ENCODE measurements around the gene SPP1. TPM values are rescaled to one million over a fixed set of nuclear protein-coding genes. Genes with fewer than 3 reads are reported as not detected.
"Not testable (repeated sequence)": the region's sequence is repeated elsewhere in the genome, so short reads cannot be mapped to it uniquely, and the experiment has no call there.

Gene SPP1
- total RNA-seq, result 100 to 1,000 TPM; 179 to 553 TPM
- long read RNA-seq, donor 1, transcript SPP1-201 (6 exons, 1,581 nt), result minor isoform, 7 of 31 reads
- long read RNA-seq, donor 1, transcript SPP1-203 (7 exons, 1,473 nt), result major isoform, 19 of 31 reads
- long read RNA-seq, donor 1, partial matches to known transcripts, result 2 of 31 reads
- long read RNA-seq, donor 1, other reads (novel, unspliced or antisense), result 1 of 31 reads
- long read RNA-seq, donor 2, transcript SPP1-203 (7 exons, 1,473 nt), result major isoform, 164 of 228 reads
- long read RNA-seq, donor 2, transcript SPP1-202 (6 exons, 1,196 nt), result minor isoform, 5 of 228 reads
- long read RNA-seq, donor 2, transcript SPP1-201 (6 exons, 1,581 nt), result minor isoform, 39 of 228 reads
- long read RNA-seq, donor 2, partial matches to known transcripts, result 16 of 228 reads
- long read RNA-seq, donor 2, other reads (novel, unspliced or antisense), result 3 of 228 reads

DNA sequence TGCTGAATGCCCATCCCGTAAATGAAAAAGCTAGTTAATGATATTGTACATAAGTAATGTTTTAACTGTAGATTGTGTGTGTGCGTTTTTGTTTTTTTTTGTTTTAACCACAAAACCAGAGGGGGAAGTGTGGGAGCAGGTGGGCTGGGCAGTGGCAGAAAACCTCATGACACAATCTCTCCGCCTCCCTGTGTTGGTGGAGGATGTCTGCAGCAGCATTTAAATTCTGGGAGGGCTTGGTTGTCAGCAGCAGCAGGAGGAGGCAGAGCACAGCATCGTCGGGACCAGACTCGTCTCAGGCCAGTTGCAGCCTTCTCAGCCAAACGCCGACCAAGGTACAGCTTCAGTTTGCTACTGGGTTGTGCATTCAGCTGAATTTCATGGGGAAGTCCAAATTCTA, at the start of gene SPP1:
TSS of gene SPP1 (plus strand) at position 249 of the 400 bp plus-strand sequence. CDS start 1,182 bp downstream, outside the sequence.
- DNase-seq (ENCODE audit: low spot score), result no peak
- intact Hi-C loops (cut with DNase I), result no loop called here

DNA sequence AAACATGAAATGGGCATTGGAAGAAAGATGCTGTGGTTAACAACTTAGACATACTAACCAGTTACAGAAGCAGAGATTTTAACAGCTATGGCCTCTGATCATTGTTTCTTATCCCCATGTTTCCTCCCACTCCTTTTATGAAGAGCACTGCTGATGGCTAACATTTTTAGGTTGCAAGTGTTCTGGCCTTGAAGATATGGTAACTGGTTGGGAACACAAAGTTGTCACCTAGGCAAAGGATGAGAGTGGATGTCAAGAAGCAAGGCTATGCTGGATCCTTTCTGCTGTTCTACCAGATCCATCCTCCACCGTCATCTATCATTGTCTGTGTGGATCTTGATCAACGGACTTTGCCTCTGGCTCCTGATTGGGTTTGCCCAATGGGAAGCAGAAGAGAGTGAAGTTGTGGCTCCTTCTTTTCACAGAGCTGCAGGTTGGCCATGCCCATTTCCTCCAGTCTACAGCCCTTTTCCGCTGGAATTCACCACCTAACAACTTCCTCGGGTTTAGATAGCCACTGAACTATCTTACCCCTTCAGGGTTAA, 48.9 kb upstream of the SPP1 start:
- no peak for DNase-seq (ENCODE audit: low spot score)
- intact Hi-C loops (cut with DNase I), result no loop called here

DNA sequence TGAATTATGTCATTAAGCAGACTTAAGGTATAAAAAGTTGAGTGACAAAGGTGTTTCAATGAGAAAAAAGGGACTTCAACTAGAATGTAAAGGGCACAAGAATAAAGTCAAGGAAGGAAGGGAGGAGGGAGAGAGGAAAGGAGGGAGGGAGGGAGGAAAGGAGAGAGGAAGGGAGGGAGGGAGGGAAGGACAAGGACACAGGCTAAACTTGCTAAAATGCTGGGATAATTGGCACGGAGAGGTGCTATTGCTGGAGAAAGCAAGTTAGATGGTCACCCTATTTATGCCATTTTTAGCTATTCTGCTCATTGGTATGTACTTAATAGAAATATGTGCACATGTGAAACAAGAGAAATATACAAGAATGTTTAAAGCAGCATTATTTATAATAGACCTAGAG, 44.9 kb upstream of the SPP1 start:
- intact Hi-C loops (cut with DNase I), result no loop called here
- DNase-seq (ENCODE audit: low spot score), result no peak

DNA sequence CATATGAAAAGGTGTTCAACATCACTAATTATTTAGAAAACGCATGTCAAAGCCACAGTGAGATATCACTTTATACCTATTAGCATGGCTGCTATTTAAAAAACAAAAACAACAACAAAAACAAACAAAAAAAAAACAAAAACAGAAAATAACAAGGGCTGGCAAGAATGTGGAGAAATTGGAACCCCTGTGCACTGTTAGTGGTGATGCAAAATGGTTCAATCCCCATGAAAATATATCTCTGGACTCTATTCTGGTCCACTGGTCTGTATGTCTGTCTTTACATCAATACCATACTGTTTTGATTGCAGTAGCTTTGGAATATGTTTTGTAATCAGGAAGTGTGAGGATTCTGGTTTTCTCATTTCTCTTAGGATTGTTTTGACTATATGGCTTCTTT, 43.6 kb upstream of the SPP1 start:
- intact Hi-C loops (cut with DNase I), result no loop called here
- no peak for DNase-seq (ENCODE audit: low spot score)

DNA sequence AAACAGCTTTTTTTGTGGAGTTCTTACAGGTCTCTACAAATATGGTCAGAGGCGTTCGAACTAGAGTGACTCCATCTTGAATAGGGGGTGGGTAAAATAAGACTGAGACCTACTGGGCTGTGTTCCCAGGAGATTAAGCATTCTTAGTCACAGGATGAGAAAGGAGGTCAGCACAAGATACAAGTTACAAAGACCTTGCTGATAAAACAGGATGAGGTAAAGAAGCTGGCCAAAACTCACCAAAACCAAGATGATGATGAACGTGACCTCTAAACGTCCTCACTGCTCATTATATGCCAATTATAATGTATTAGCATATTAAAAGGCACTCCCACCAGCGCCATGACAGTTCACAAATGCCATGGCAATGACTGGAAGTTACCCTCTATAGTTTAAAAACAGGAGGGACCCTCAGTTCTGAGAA, 42.8 kb upstream of the SPP1 start:
- DNase-seq (ENCODE audit: low spot score), result no peak
- intact Hi-C loops (cut with DNase I), result no loop called here

DNA sequence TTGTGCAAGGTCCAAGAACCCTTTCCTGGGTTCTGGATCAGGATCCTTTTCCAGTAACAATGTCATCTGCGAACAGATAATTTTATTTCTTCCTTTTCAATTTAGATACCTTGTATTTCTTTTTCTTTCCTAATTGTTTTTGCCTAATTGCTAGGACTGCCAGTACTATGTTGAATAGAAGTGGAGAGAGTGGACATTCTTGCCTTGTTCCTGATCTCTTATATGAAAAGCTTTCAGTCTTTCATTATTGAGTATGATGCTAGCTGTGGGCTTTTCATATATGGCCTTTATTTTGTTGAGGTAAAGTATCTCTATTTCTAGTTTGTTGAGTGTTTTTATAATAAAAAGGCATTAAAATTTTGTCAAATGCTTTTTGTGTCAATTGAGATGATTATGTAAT, 42.2 kb upstream of the SPP1 start:
- no peak for DNase-seq (ENCODE audit: low spot score)
- intact Hi-C loops (cut with DNase I), result no loop called here

DNA sequence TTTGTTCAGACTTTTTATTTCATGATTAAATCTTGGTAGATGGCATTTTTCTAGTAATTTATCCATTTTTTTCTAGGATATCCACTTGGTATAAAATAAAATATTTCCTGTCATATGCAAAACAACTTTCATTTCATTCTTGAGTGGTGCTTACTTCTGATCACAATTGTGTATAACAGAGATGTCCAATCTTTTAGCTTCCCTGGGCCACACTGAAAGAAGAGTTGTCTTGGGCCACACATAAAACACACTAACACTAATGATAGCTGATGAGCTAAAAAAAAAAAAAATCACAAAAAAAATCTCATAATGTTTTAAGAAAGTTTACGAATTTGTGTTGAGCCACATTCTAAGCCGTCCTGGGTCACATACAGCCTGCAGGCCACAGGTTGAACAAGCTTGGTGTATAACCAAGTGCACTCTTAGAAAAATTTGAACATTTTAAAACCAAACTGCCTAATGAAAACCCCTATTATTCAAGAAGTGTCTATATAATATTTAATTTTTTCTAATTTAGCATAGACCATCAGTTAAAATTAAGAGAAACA, 41.3 kb upstream of the SPP1 start:
- intact Hi-C loops (cut with DNase I), result no loop called here
- DNase-seq (ENCODE audit: low spot score), result no peak

DNA sequence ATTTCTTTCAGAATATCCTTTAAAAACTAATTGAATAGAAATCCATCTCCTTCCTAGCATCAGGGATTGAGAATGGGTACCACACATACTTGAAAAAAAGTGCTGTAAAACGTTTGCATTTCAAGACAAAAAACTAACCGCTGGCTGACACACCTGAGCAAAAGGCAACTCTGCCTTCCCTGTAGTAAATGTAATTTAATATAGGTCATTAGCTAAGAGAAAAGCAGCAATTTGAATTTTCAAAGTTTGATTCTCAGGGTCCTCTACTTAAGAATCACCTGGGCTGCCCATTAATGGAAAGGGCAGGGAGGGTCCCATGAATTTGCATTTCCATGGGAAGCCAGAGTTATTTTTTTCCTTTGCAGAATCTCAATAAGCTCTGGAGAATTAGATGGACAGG, 40.5 kb upstream of the SPP1 start:
- no peak for DNase-seq (ENCODE audit: low spot score)
- intact Hi-C loops (cut with DNase I), result no loop called here

DNA sequence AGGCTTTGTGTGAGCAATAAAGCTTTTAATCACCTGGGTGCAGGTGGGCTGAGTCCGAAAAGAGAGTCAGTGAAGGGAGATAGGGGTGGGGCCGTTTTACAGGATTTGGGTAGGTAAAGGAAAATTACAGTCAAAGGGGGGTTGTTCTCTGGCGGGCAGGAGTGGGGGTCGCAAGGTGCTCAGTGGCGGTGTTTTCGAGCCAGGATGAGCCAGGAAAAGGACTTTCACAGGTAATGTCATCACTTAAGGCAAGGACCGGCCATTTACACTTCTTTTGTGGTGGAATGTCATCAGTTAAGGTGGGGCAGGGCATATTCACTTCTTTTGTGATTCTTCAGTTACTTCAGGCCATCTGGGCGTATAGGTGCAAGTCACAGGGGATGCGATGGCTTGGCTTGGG, 39.6 kb upstream of the SPP1 start:
- intact Hi-C loops (cut with DNase I); DNase-seq (ENCODE audit: low spot score): not testable (repeated sequence)

DNA sequence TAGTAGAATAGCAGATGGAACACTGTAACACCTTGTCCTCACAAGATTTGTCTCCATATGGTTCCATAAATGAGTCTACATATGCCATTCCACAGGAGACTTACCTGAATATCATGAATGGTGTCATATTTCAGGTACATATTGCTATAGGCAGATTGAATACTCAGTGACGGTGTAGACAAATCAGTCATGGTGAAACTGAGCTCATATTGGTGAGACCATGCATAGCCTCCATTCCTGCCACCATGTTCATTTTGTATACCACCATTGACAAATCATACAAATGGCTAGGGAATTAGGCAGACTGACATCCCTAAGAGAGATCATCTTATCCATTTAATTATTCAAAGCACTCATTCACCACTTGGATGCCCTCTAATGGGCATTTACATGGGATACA, 38.0 kb upstream of the SPP1 start:
- intact Hi-C loops (cut with DNase I), result no loop called here

DNA sequence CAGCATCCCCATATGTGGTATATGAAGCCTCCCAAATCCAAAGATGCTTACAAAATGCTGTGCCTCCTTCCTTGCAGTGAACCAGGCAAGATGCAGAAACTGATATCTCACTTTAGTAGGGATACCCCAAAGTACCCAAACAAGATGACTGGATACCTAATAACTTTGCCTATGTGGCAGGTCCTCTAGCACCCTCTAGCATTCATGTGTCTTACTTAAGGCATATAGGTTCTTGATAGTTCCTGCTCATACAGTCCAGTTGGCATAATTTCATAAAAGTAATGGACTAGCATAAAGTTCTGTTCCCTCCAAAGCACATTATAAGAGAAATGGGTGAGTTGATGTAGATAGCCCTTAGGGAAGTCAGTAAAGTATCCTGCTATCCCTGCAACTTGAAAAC, 36.8 kb upstream of the SPP1 start:
- intact Hi-C loops (cut with DNase I), result no loop called here
- DNase-seq (ENCODE audit: low spot score), result no peak

More for the DNA sequence above, 38.0 kb upstream of the SPP1 start:
- DNase-seq (ENCODE audit: low spot score), result no peak

DNA sequence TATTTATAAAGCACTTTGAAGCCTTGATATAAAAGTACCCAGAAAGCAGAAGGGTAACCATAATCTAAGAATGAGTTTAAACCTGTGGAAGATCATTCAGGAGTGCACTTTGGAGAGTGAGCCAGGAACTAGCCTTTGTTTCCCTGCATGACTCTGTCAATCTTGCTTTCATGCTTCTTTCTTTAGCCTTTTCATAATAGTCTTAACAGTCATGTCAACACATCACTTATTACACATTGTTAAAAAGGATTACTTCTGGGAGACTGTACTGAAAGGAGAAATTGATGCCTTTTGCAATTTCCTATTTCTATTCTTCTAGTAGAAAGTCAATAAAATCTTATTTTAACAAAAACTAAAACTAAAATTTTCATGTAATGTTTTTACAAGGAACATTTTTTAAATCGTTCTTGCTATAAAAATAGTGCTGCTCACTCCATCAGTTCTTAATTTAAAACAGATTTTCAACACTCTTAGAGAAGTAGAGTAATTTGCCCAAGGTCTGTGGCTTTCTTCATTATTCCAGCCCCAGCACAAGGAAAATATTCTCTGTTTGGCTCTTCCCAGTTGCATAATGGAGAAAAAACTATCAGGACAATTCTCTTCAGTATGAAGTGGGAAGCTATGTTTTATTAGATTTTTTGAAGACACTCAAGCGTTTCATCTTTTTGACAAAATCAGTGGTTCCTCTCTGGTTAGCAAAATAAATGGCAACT, 35.4 kb upstream of the SPP1 start:
- no peak for DNase-seq (ENCODE audit: low spot score)
- intact Hi-C loops (cut with DNase I), result no loop called here

DNA sequence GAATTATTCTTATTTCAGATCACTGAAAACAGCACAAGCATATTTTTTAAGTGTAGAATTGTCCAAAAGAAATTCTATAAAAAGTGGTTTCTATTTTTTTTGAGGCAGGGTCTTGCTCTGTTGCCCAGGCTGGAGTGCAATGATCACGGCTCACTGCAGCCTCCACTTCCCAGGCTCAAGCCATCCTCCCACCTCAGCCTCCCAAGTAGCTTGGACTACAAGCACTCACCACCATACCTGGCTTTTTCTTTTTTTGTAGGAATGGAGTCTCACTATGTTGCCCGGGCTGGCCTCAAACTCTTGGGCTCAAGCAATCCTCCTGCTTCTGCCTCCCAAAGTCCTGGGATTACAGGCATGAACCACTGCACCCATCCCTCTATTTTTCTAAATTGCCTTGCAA, 34.7 kb upstream of the SPP1 start:
- DNase-seq (ENCODE audit: low spot score); intact Hi-C loops (cut with DNase I): not testable (repeated sequence)

DNA sequence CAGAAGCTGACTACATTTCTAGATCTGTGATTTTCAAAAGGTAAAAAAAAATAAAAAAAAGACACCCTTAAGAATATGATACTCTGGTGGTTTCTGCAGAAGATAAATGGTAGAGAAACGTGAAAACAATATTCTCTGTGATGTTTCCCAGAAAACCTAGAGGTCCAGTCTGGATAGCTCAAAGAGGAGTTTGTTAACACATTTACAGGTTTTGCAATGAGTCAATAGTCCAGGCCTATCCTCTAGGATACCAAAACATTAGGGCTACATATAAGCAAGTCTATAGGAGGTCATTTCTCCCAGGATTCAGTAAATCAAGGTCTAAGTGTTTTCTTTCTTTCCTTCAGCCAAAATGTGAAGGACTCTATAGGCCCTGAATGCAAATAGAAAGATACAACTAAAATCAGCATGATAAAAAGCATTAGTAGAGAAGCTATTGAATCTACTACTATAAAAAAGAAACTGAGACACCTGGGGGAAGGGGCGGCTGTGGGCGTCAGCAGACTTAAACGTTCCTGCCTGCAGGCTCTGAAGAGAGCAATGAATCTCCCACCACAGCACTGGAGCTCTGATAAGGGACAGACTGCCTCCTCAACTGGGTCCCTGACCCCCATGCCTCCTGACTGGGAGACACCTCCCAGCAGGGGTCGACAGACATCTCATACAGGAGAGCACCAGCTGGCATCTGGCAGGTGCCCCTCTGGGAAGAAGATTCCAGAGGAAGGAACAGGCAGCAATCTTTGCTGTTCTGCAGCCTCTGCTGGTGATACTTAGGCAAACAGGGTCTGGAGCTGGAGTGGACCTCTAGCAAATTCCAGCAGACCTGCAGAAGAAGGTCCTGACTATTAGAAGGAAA, 33.7 kb upstream of the SPP1 start:
- intact Hi-C loops (cut with DNase I), result no loop called here

DNA sequence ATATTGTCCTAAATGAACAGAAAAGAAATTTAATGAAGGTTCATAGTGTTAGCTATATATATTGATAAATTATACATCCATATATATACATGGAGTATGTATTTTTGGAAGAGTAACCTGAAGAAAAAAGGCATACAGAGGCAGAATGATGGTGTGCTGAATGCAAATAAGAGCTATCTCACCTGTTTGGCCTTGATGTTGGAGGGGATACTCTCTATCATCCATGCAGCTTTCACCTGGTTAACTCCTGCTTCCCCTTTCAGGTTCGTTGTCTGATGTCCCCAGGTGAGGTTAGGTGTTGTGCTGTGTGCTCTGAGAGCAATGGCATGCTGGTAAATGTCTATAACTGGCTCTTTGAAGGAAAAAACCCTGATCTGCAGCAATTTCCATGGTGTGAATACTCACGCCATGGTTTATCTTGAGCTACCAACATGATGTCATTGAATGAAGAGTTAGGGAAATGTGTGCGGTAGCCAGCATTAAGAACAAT, 31.8 kb upstream of the SPP1 start:
- intact Hi-C loops (cut with DNase I), result loop anchor here in 1 of 2 donors (2.0 kb wide), 1 partner anchor 63 kb away; no protein-coding TSS in a partner anchor
- DNase-seq (ENCODE audit: low spot score), result no peak

More for the DNA sequence above, 33.7 kb upstream of the SPP1 start:
- DNase-seq (ENCODE audit: low spot score), result no peak

DNA sequence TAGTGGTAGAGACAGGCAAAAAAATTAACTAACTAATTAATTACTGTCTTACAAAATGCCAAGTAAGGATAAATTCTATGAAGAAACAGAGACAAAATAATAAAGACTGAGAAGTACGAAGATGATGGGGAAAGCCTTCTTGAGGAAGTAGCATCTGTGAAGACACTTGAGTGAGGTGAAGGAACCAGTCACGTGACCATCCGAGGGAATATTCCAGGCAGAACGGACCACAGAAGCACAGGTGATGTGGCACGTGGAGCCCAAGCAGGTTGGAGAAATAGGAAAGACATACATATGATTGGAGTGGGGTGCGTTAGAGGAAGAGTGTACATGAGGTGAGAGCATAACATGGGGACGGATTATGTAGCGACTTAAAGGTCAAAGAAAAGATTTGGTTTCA, 30.5 kb upstream of the SPP1 start:
- intact Hi-C loops (cut with DNase I), result loop anchor here in 1 of 2 donors (2.0 kb wide), 1 partner anchor 64 kb away; no protein-coding TSS in a partner anchor
- no peak for DNase-seq (ENCODE audit: low spot score)

DNA sequence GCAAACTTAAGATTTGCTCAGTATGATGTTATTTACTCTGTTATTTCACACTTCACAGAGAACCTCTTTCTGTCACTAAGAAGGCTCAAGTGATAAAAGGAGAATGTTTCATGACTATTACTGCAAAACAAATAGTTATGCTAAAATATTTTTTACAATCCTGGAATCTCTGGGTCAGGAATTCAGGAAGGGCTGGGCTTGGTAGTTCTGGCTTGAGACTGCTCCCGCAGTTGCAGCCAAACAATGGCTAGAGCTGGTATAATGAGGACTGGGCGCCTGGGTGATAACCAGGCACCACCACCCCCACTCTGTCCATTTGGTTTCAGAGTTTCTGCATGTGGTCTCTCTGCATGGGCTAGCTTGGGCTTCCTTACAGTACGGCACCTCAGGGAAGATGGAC, 28.7 kb upstream of the SPP1 start:
- no peak for DNase-seq (ENCODE audit: low spot score)
- intact Hi-C loops (cut with DNase I), result no loop called here

DNA sequence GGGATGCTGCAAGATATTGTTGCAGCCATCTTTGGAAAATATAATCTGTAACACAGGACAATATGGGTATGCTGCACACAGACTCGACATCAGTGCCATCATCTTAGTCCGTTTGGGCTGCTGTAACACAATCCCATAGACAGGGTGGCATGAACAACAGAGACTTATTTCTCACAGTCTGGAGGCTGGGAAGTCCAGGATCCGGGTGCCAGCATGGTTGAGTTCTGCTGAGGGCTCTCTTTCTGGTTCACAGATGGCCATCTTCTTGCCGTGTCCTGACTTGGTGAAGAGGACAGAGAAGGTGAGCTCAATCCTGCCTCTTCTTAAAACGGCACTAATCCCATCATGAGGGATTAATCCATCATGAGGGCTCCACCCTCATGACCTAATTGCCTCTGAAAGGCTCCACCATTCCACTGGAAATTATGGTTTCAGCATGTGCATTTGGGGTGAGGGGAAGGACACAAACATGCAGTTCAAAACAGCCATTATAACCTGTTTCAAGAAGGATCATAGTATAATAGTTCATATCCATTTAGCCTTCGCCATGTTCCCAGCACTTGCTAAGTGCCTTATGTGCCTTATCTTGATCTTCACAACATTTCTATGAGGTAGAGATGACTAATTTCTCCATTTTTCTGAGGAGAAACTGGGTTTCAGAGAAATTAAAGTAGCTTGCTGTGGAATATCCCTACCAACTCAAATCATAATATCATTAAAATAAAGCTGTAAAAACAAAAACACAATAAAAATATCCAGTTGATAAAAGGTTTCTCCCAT, 27.9 kb upstream of the SPP1 start:
- DNase-seq (ENCODE audit: low spot score), result no peak
- intact Hi-C loops (cut with DNase I), result no loop called here
